ENCODE results near the gene TCF7L1.

Gene TCF7L1

DNA sequence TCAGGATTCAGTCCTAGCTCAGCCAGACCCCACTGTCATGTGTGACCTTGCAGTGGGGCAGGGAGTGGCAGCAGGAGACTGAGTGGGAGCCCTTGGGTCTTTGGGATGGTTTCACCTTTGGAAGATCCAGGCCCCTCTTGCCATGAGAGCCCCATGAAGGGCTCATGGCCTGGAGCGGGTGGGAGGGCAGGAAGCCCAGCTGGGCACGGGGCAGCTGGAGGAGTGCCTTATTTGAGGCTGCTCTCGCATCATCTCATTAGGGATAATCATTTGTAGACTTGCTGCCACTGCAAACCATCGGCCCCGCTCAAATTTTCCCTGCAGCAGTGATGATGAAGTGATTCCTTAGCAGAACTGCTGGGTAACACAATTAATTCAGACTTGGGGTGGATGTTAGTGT, 120.7 kb downstream of the TCF7L1 start:
- H3K4me3 ChIP-seq (ENCODE audit: low read length): no peak overlapping the region
- H3K27me3 ChIP-seq (ENCODE audit: low read depth, low read length): no peaks in the 10 kb centered on the region
- H3K9me3 ChIP-seq (ENCODE audit: insufficient read depth, low read length): no peaks in the 10 kb centered on the region
- H3K4me1 ChIP-seq (ENCODE audit: low read length): peaks cover 6% of the 10 kb centered on the region
- H3K4me2 ChIP-seq (ENCODE audit: low read length): no peak overlapping the region
- H3K9ac ChIP-seq (ENCODE audit: low read length): no peak overlapping the region
- H2AFZ ChIP-seq (ENCODE audit: low read depth, low read length): no peak overlapping the region
- no peaks in the 10 kb centered on the region for H3K36me3 ChIP-seq (replicated peaks; ENCODE audit: low read depth, low read length)
- TF ChIP-seq, protein P1, sequence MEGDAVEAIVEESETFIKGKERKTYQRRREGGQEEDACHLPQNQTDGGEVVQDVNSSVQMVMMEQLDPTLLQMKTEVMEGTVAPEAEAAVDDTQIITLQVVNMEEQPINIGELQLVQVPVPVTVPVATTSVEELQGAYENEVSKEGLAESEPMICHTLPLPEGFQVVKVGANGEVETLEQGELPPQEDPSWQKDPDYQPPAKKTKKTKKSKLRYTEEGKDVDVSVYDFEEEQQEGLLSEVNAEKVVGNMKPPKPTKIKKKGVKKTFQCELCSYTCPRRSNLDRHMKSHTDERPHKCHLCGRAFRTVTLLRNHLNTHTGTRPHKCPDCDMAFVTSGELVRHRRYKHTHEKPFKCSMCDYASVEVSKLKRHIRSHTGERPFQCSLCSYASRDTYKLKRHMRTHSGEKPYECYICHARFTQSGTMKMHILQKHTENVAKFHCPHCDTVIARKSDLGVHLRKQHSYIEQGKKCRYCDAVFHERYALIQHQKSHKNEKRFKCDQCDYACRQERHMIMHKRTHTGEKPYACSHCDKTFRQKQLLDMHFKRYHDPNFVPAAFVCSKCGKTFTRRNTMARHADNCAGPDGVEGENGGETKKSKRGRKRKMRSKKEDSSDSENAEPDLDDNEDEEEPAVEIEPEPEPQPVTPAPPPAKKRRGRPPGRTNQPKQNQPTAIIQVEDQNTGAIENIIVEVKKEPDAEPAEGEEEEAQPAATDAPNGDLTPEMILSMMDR (IDR thresholded peaks at IDR 0.05; ENCODE audit: low read depth, low read length): no peak
- no peak for TF ChIP-seq EZH2phosphoT487 (IDR thresholded peaks at IDR 0.05; ENCODE audit: low read depth)
- H3K27ac ChIP-seq (ENCODE audit: low read length): no peak overlapping the region
- H4K20me1 ChIP-seq (ENCODE audit: insufficient read depth, low read length): no peaks in the 10 kb centered on the region
- H3K79me2 ChIP-seq (ENCODE audit: low read length): no peaks in the 10 kb centered on the region

DNA sequence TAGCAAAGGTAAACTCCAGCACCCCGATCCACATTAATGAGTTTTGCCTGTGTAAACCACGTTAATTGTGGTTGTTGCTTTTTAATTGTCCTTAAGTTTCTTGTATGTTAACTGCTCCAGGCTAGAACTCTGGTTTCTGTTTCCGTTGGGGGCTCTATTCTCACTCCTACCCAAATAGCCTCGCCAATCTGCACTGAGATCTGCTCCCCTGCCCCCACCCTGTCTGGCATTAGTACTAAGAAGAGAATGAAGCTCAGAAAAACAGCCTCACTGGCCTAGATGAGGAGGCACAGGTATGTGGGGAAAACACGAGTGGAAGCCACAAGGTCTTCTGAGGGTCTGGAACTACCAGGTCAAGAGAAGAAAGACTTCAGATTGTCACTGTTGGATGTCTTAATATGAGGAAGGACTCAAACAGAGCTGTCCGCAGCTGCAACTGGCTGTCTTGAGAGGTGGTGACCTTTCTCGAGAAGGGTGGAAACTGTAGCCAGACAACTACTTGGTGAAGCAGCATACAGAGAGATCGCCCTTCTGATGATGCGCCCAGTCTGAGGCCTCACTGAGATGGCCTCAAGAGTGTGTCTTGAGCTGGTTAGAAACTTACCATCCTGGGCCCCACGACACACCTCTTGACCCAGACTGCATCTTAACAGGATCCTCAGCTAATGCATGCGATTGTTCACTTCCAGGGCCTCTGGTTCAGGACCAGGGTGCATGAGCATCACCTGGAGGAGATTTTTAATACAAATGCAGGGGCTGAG, 121.5 kb downstream of the TCF7L1 start:
- H3K4me3 ChIP-seq (ENCODE audit: low read length): no peak overlapping the region
- H3K27me3 ChIP-seq (ENCODE audit: low read depth, low read length): no peaks in the 10 kb centered on the region
- no peaks in the 10 kb centered on the region for H4K20me1 ChIP-seq (ENCODE audit: insufficient read depth, low read length)
- TF ChIP-seq, protein P1 (IDR thresholded peaks at IDR 0.05; ENCODE audit: low read depth, low read length): no peak
- TF ChIP-seq EZH2phosphoT487 (IDR thresholded peaks at IDR 0.05; ENCODE audit: low read depth): no peak
- peaks cover 6% of the 10 kb centered on the region for H3K4me1 ChIP-seq (ENCODE audit: low read length)
- H3K9ac ChIP-seq (ENCODE audit: low read length): no peak overlapping the region
- no peak overlapping the region for H3K27ac ChIP-seq (ENCODE audit: low read length)
- H3K9me3 ChIP-seq (ENCODE audit: insufficient read depth, low read length): no peaks in the 10 kb centered on the region
- H3K4me2 ChIP-seq (ENCODE audit: low read length): no peak overlapping the region
- no peaks in the 10 kb centered on the region for H3K36me3 ChIP-seq (replicated peaks; ENCODE audit: low read depth, low read length)
- H2AFZ ChIP-seq (ENCODE audit: low read depth, low read length): no peak overlapping the region
- no peaks in the 10 kb centered on the region for H3K79me2 ChIP-seq (ENCODE audit: low read length)

DNA sequence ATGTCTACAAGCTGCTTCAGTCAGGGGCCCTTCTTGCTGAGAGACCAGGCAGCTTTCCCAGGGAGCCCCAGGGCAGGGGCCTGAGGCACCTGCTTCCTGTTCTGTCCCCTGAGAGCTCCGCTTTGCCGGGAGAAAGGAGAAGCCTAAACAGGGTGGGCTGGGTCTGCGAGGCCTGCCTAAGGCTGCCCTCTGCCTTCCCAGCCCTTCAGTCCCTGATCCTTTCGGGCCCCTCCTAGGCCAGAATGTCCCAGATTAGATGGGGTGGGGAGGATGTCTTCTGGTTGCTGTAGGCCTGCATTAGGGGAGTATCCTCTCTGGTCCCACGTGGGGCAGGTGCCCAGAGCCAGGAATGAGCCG, 122.2 kb downstream of the TCF7L1 start:
- Histone ChIP-seq H3K9ac (ENCODE audit: low read length) (no peak overlapping the region), H3K36me3 (replicated peaks; ENCODE audit: low read depth, low read length) (no peaks in the 10 kb centered on the region), H3K27me3 (ENCODE audit: low read depth, low read length) (no peaks in the 10 kb centered on the region), H3K4me3 (ENCODE audit: low read length) (no peak overlapping the region), H4K20me1 (ENCODE audit: insufficient read depth, low read length) (no peaks in the 10 kb centered on the region), H3K4me1 (ENCODE audit: low read length) (peaks cover 6% of the 10 kb centered on the region), H3K4me2 (ENCODE audit: low read length) (no peak overlapping the region), H3K79me2 (ENCODE audit: low read length) (no peaks in the 10 kb centered on the region), H2AFZ (ENCODE audit: low read depth, low read length) (no peak overlapping the region; the same call in 1 of the 2 replicates), H3K27ac (ENCODE audit: low read length) (no peak overlapping the region), H3K9me3 (ENCODE audit: insufficient read depth, low read length) (no peaks in the 10 kb centered on the region)
- TF ChIP-seq, protein P1 (IDR thresholded peaks at IDR 0.05; ENCODE audit: low read depth, low read length): no peak
- TF ChIP-seq EZH2phosphoT487 (IDR thresholded peaks at IDR 0.05; ENCODE audit: low read depth): no peak

DNA sequence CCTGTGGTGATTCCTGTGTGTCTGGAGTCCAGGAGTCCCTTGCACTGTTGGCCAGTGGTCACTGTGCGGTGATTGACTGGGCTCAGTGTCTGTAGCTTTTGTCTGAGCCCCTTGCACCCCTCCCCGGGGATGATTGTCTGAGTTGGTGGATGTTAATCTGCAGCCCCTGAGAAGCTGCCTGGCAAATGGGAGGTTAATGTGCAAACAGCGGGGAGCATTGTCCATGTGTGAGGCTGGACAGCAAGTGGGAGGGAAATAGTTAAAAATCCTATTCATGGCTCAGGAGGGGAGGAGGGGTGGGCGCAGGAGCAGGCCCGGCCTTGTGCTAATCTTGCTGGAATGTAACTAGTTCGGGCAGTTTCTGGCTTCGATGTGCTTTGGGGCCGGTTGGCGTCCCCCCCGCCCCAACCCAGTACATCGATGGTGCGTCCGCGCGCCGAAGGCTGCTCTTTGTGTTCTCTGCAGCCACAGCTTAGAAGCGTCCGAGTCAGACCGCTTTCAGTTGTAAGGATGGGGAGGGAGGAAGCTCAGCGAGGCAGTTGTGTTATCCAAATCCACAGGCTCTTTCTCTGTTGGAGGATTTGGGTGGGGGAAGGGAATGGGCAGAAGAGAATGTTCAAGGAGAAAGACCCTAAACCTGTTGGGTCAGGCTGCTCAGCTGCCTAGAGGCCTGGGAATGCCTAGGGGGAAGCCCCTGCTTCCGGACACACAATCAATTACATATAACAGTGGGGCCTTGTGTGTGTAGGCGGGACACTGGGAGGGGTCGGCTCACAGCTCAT, 122.8 kb downstream of the TCF7L1 start:
- Histone ChIP-seq H2AFZ (ENCODE audit: low read depth, low read length) (no peak overlapping the region), H3K4me1 (ENCODE audit: low read length) (peaks cover 6% of the 10 kb centered on the region), H3K36me3 (replicated peaks; ENCODE audit: low read depth, low read length) (no peaks in the 10 kb centered on the region), H3K27me3 (ENCODE audit: low read depth, low read length) (no peaks in the 10 kb centered on the region), H4K20me1 (ENCODE audit: insufficient read depth, low read length) (no peaks in the 10 kb centered on the region), H3K79me2 (ENCODE audit: low read length) (no peaks in the 10 kb centered on the region), H3K4me2 (ENCODE audit: low read length) (no peak overlapping the region), H3K9ac (ENCODE audit: low read length) (no peak overlapping the region), H3K9me3 (ENCODE audit: insufficient read depth, low read length) (no peaks in the 10 kb centered on the region), H3K27ac (ENCODE audit: low read length) (no peak overlapping the region), H3K4me3 (ENCODE audit: low read length) (no peak overlapping the region)
- TF ChIP-seq, protein P1 (IDR thresholded peaks at IDR 0.05; ENCODE audit: low read depth, low read length): no peak
- no peak for TF ChIP-seq EZH2phosphoT487 (IDR thresholded peaks at IDR 0.05; ENCODE audit: low read depth)
